Adrenal gland (tissue), 12 donors: ENCODE data around the gene YARS1. TPM values are rescaled to one million over a fixed set of nuclear protein-coding genes. Genes with fewer than 3 reads are reported as not detected.

Experiments used
- DNase-seq, 7 donors: peaks; one replicate each; pipeline ENCODE4 v3.0.0-alpha.2; 2019 to 2020
- H3K27ac ChIP-seq, 5 donors: fragments of 200-600 bp; sonication (generic) in 4 of 5; 1 replicate in 3 of 5; 2 replicates in 2 of 5; pipeline versions ENCODE4 v1.5.1 to v1.8.0; 2016 to 2020; ENCODE audit warnings: mild to moderate bottlenecking in 1 of 5
- H3K27me3 ChIP-seq: fragments of 200-600 bp; 2 replicates; pipeline ENCODE4 v1.8.0; 2021
- H3K36me3 ChIP-seq, 2 donors: fragments of 200-600 bp; replicated peaks in 1 of 2; 1 replicate in 1 of 2; 2 replicates in 1 of 2; pipeline versions ENCODE4 v1.5.1 to v1.8.0; 2018 to 2022
- H3K4me1 ChIP-seq, 2 donors: fragments of 200-600 bp; replicated peaks in 1 of 2; 1 replicate in 1 of 2; 2 replicates in 1 of 2; pipeline versions ENCODE4 v1.5.1 to v1.8.0; 2018 to 2021
- H3K4me3 ChIP-seq, 4 donors: fragments of 200-600 bp; sonication (generic) in 3 of 4; one replicate each; pipeline ENCODE4 v1.5.1; 2016 to 2018
- H3K9me3 ChIP-seq, 3 donors: fragments of 200-600 bp; sonication (generic) in 1 of 3; replicated peaks in 1 of 3; 1 replicate in 2 of 3; 2 replicates in 1 of 3; pipeline versions ENCODE4 v1.5.1 to v1.8.0; 2016 to 2021
- POLR2A ChIP-seq, 2 donors: fragments of 450-650 bp; IDR thresholded peaks; one replicate each; pipeline ENCODE4 v1.6.1; 2017; ENCODE audit warnings: antibody characterized with exemption in 2 of 2, mild to moderate bottlenecking in 2 of 2, moderate library complexity in 1 of 2
- WGBS, 4 donors: extraction: QIAGEN DNeasy Blood & Tissue Kit in 2 of 4; methylation state at CpG; one replicate each; pipeline versions ENCODE4 v1.1.5 to v1.1.7; 2013 to 2017; 5-methylcytosine and 5-hydroxymethylcytosine counted together
- intact Hi-C, 2 donors: fragments of 100-400 bp; cut with DNase I; formaldehyde crosslinking; loops; one replicate each; pipeline versions ENCODE4 v1.14.1 to v1.15.0; 2022 to 2023
- polyA plus RNA-seq, 3 donors: library from polyadenylated mRNA; stranded (reverse); fragments of 200-250 nt in 2 of 3; fragments of 350-450 nt in 1 of 3; fragmentation: Illumina TruSeq in 1 of 3; extraction: RNeasy Lipid Tissue Mini Kit (QIAGEN cat#74804) in 1 of 3; gene quantifications; one replicate each; pipeline ENCODE4 v1.2.3, GENCODE V29; 2013 to 2014
- total RNA-seq, 9 donors: library from RNA; depleted of rRNA in 4 of 9; stranded (reverse); fragments of >200 nt in 4 of 9; fragments of 120-200 nt in 1 of 9; fragmentation: NEBNext Ultra II Directional in 1 of 9; extraction: Animal tissue kit (Norgen Biotek cat#: 25700) in 1 of 9; gene quantifications; one replicate each; pipeline versions ENCODE4 v1.1.0 to v1.2.4, GENCODE V29; 2013 to 2023
- TF ChIP-seq, protein P1 (sequence below), 6 experiments: fragments of 450-650 bp in 4 of 6; fragments of 200-600 bp in 2 of 6; sonication (generic) in 1 of 6; IDR thresholded peaks; 1 replicate in 5 of 6; 2 replicates in 1 of 6; pipeline versions ENCODE4 v1.5.1 to v1.8.0; 2016 to 2021; ENCODE audit warnings: antibody characterized with exemption in 6 of 6, mild to moderate bottlenecking in 2 of 6, moderate library complexity in 1 of 6
- donor health status: healthy with polysubstance abuse.
- donor health status: Bipolar disorder and iron deficiency.
- donor health status: DM: yes; HTN: yes; CAD: no.
- donor health status: DM: no; HTN: no; CAD: no.
- donor health status: DM: no; HTN: no; CAD: no.
- donor health status: DM: yes; HTN: yes; CAD: no.

YARS1 gene
- total and polyA plus RNA-seq, 12 donors = 55.5 to 190 (median 97.0) TPM

DNA sequence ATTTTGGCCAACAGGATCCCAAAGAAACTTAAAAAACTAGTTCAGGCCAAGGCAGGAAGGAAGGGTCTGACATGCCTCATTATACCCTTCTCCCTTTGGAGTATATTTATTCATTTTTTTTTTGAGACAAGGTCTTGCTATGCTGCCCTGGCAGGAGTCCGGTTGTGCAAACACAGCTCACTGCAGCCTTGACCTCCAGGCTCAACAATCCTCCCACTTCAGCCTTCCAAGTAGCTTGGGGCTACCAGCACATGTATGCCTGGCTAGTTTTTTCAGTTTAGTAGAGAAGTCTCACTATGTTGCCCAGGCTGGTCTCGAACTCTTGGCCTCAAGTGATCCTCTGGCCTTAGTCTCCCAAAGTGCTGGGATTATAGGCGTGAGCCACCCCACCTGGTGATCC, 5.2 kb downstream of the YARS1 start:
- peak overlapping the region in 1 of 4 donors; percentile 10 for H3K4me3 ChIP-seq
- H3K9me3 ChIP-seq = no peaks in the 10 kb centered on the region
- peaks cover 53 to 65% of the 10 kb centered on the region in 2 donors for H3K4me1 ChIP-seq
- H3K27ac ChIP-seq = peak overlapping the region in 4 of 5 donors; percentile 40 to 66 (median 52)
- no peak for TF ChIP-seq POLR2A (IDR thresholded peaks at IDR 0.05)
- TF ChIP-seq, protein P1, sequence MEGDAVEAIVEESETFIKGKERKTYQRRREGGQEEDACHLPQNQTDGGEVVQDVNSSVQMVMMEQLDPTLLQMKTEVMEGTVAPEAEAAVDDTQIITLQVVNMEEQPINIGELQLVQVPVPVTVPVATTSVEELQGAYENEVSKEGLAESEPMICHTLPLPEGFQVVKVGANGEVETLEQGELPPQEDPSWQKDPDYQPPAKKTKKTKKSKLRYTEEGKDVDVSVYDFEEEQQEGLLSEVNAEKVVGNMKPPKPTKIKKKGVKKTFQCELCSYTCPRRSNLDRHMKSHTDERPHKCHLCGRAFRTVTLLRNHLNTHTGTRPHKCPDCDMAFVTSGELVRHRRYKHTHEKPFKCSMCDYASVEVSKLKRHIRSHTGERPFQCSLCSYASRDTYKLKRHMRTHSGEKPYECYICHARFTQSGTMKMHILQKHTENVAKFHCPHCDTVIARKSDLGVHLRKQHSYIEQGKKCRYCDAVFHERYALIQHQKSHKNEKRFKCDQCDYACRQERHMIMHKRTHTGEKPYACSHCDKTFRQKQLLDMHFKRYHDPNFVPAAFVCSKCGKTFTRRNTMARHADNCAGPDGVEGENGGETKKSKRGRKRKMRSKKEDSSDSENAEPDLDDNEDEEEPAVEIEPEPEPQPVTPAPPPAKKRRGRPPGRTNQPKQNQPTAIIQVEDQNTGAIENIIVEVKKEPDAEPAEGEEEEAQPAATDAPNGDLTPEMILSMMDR (IDR thresholded peaks at IDR 0.05) = no peak
- 67 to 80% (median 72%) methylated on average over 3 of the region's 3 CpGs for WGBS, 4 donors
- DNase-seq = peak in 2 of 7 donors; percentile 39 to 55
- peaks cover 0 to 32% of the 10 kb centered on the region in 2 donors for H3K36me3 ChIP-seq
- intact Hi-C loops = no loop called here
- no peaks in the 10 kb centered on the region for H3K27me3 ChIP-seq

DNA sequence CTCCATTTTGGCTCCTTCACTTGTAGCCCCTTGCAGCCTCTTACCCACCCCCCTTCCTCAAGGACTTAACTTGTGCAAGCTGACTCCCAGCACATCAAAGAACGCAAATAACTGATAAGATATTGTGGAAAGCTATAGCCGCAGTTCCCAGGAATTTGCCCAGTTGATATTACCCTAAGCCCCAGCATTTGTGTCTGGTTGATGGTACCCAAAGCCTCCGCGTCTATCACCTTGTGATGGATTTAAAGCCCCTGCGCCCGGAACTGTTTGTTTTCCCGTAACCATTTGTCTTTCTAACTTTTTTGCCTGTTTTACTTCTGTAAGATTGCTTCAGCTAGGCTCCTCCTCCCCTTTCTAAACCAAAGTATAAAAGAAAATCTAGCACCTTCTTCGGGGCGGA, 5.9 kb downstream of the YARS1 start:
- Histone ChIP-seq H3K36me3 (peaks cover 0 to 38% of the 10 kb centered on the region in 2 donors), H3K4me3 (peak overlapping the region in 1 of 4 donors; percentile 10), H3K27me3 (no peaks in the 10 kb centered on the region), H3K27ac (peak overlapping the region in 4 of 5 donors; percentile 40 to 66 (median 52)), H3K9me3 (no peaks in the 10 kb centered on the region), H3K4me1 (peaks cover 52 to 69% of the 10 kb centered on the region in 2 donors)
- 45 to 54% (median 48%) methylated on average over 9 of the region's 9 CpGs for WGBS, 4 donors
- TF ChIP-seq, protein P1 (IDR thresholded peaks at IDR 0.05) = no peak
- no peak for TF ChIP-seq POLR2A (IDR thresholded peaks at IDR 0.05)
- DNase-seq = peak in 1 of 7 donors; percentile 44
- intact Hi-C loops = no loop called here

DNA sequence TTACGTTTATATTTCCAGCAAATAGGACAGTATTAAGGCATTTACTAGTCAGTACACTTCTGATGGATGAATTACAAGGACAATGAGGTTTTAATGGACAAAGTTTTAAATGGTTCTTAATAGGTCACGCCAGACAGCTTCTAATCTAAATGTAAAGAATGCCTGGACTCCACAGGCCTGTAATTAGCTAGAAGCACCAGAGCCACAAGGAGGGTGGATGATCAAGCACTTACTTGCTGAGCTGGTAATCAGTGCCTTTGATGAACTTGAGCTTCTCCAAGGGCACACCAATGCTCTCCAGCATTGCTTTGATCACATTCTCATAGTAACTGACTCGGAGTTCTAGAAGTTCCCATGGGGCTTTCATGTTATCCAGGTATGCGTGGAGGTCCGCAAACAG, 6.8 kb downstream of the YARS1 start:
- Histone ChIP-seq H3K36me3 (peaks cover 0 to 47% of the 10 kb centered on the region in 2 donors), H3K27ac (peak overlapping the region in 2 of 5 donors; percentile 56 to 66), H3K9me3 (no peaks in the 10 kb centered on the region), H3K4me1 (peaks cover 43 to 59% of the 10 kb centered on the region in 2 donors), H3K27me3 (no peaks in the 10 kb centered on the region), H3K4me3 (no peak overlapping the region)
- TF ChIP-seq, protein P1 (IDR thresholded peaks at IDR 0.05) = no peak
- no peak for TF ChIP-seq POLR2A (IDR thresholded peaks at IDR 0.05)
- DNase-seq = no peak
- 65 to 78% (median 74%) methylated on average over 4 to 5 of the region's 5 CpGs for WGBS, 4 donors
- intact Hi-C loops = no loop called here

DNA sequence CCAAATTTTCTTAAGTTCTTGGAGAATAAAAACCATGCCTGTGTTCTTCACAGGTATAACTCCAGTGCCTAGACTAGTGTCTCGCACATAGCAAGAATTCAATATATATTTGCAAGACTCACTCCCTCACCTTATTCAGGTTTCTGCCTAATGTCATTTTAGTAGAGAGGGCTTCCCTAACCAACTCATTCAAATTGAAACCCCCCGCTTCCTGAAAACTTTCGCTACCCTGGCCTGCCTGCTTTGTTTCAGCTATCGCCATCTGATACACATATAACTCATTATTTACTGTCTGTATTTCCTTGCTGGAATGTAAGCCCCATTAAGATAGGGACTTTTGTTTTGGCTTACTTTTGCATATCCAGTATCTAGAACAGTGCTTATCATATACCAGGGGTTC, 8.6 kb downstream of the YARS1 start:
- peaks cover 0 to 49% of the 10 kb centered on the region in 2 donors for H3K36me3 ChIP-seq

More for the DNA sequence above, 8.6 kb downstream of the YARS1 start:
- no peak overlapping the region for H3K27ac ChIP-seq
- DNase-seq = no peak
- intact Hi-C loops = no loop called here
- H3K4me1 ChIP-seq = peaks cover 28 to 42% of the 10 kb centered on the region in 2 donors
- TF ChIP-seq POLR2A (IDR thresholded peaks at IDR 0.05) = no peak
- TF ChIP-seq, protein P1 (IDR thresholded peaks at IDR 0.05) = no peak
- H3K4me3 ChIP-seq = no peak overlapping the region
- no peaks in the 10 kb centered on the region for H3K27me3 ChIP-seq
- no peaks in the 10 kb centered on the region for H3K9me3 ChIP-seq
- 93 to 100% (median 96%) methylated on average over 4 of the region's 4 CpGs for WGBS, 4 donors
